CD4-positive, alpha-beta T cell treated with Interleukin-15 for 4 hours (primary cell): ENCODE measurements around the gene POMT2.

ENCODE experiments used
- DNase-seq: peaks from one replicate; pipeline ENCODE4 v3.0.0-alpha.2; 2020; ENCODE audit warnings: low spot score

Gene POMT2

GRCh38 chr14:77265561-77266335, 54.9 kb downstream of the POMT2 start:
- DNase-seq, result no peak

GRCh38 chr14:77265187-77265515, 55.5 kb downstream of the POMT2 start:
- no peak for DNase-seq

GRCh38 chr14:77264466-77265186, 56.1 kb downstream of the POMT2 start:
- no peak for DNase-seq

- DNase-seq, result no peak
These were observed 60.1 kb downstream of the POMT2 start for GRCh38 chr14:77260631-77261030.

GRCh38 chr14:77260199-77260598, 60.5 kb downstream of the POMT2 start:
- DNase-seq, result no peak

- no peak for DNase-seq
These were observed 61.5 kb downstream of the POMT2 start for GRCh38 chr14:77259025-77259715.

- DNase-seq, result no peak
These were observed 62.1 kb downstream of the POMT2 start for GRCh38 chr14:77258566-77258965.

- DNase-seq, result no peak
These were observed 63.0 kb downstream of the POMT2 start for GRCh38 chr14:77257700-77258099.

GRCh38 chr14:77256694-77257093, 64.0 kb downstream of the POMT2 start:
- DNase-seq, result no peak

- DNase-seq, result no peak
These were observed 67.1 kb downstream of the POMT2 start for GRCh38 chr14:77253333-77254190.

GRCh38 chr14:77251870-77252269, 68.8 kb downstream of the POMT2 start:
- no peak for DNase-seq

GRCh38 chr14:77250927-77251326, 69.8 kb downstream of the POMT2 start:
- DNase-seq, result no peak

- DNase-seq, result no peak
These were observed 71.4 kb downstream of the POMT2 start for GRCh38 chr14:77249286-77249685.

- DNase-seq, result no peak
These were observed 72.0 kb downstream of the POMT2 start for GRCh38 chr14:77248666-77249065.

GRCh38 chr14:77246784-77247183, 73.9 kb downstream of the POMT2 start:
- no peak for DNase-seq

GRCh38 chr14:77245820-77246219, 74.9 kb downstream of the POMT2 start:
- DNase-seq, result no peak

GRCh38 chr14:77243853-77244252, 76.8 kb downstream of the POMT2 start:
- no peak for DNase-seq

- DNase-seq, result no peak
These were observed 77.9 kb downstream of the POMT2 start for GRCh38 chr14:77242752-77243151.

GRCh38 chr14:77241955-77242354, 78.7 kb downstream of the POMT2 start:
- DNase-seq, result no peak

- no peak for DNase-seq
These were observed 80.3 kb downstream of the POMT2 start for GRCh38 chr14:77240336-77240915.

GRCh38 chr14:77239412-77239811, 81.3 kb downstream of the POMT2 start:
- no peak for DNase-seq

GRCh38 chr14:77238996-77239395, 81.7 kb downstream of the POMT2 start:
- DNase-seq, result no peak
